HG02852 (cell line): ENCODE data around the gene MYO5B.

Experiments used
- ATAC-seq: cut with Tn5 transposase; IDR thresholded peaks from one replicate; pipeline ENCODE4 v1.9.1; 2021; ENCODE audit warnings: mild to moderate bottlenecking, moderate library complexity; ENCODE audit not compliant: unreplicated experiment

MYO5B gene

DNA sequence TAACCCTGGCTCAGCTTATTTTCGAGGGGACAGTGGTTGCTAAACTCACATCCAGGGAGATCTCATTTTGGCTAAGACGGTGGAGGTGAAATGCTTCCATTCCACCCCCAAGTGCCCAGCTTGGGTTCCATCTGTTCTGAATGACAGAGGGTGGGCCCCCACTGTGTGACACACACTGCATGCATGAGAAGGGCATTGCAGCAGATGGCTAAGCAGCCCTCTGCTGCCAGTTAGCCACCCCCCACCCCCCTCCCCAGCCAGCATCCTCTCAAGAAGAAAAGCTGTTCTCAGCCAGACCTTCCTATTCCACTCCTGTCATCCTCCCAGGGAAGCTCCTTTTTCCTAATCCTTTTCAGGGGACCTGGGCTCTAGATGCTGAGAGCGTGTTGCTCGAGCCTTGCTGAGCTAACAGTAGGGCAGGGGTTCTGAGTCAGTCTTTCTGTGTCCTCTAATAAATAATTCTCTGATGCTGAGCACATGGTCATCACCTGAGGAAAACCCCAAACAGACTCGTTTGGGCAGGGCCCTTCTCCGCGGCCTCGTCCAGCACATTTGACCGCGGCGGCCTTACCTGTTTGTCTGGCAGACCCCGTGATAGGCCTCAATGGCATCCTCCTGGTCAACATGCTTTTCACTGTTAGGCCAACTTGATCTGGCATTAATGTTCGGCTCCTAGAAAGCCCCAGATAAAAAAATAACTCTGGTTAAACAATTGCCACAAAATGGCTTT lies 332.1 kb downstream of the MYO5B start:
- no peak for ATAC-seq

DNA sequence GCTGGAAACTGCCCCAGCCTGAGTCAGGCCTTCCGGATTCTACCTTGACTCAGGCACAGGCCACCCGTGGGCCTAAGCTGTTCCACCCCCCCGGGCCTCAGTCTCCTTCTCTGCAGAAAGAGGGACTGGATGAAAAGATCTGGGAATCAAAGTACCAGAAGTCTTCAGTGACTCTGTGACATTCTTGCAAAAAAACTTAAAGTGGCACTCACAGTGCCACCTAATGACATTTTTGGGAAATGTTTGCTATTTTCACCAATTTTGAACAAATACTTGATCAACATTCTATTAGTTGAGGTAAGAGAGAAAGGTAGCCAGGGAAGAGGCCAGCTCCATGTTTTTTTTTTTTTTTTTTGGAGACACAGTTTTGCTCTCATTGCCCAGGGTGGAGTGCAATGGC lies 333.3 kb downstream of the MYO5B start:
- ATAC-seq: no peak

DNA sequence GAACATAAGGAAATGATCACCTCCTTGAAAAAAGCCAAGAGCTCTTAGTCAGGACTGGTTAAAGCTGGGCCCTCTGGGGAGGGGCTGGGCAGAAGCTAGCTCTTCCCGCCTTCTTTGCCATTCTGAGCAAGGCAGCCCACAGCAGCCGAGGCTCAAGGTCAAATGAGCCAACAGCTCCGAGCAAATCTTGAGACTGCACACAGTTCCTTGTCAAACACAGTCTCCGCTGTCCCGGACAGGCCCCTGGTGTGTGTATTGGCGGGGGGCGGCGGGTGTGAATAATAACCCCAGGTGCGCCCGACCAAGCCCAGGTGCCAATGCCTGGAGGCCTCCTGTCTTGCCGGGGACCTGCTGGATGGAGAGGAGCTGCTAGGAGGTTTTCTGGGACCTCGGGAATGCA lies 335.2 kb downstream of the MYO5B start:
- no peak for ATAC-seq

DNA sequence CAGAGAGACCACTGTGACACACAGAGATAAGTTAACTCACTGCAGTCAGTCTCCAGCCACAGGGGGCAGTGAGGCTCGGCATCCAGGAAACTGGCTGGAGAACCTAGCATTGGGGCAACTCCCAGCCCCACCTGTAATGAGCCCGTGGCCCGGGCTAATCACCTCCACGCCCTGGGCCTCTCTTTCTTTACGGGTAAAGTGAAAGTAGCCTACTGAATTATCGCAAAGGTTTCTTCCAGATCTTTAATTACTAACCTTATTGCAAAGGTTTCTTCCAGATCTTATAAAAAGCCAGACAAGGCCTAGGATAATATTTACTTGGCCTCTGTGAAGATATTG lies 336.0 kb downstream of the MYO5B start:
- no peak for ATAC-seq

DNA sequence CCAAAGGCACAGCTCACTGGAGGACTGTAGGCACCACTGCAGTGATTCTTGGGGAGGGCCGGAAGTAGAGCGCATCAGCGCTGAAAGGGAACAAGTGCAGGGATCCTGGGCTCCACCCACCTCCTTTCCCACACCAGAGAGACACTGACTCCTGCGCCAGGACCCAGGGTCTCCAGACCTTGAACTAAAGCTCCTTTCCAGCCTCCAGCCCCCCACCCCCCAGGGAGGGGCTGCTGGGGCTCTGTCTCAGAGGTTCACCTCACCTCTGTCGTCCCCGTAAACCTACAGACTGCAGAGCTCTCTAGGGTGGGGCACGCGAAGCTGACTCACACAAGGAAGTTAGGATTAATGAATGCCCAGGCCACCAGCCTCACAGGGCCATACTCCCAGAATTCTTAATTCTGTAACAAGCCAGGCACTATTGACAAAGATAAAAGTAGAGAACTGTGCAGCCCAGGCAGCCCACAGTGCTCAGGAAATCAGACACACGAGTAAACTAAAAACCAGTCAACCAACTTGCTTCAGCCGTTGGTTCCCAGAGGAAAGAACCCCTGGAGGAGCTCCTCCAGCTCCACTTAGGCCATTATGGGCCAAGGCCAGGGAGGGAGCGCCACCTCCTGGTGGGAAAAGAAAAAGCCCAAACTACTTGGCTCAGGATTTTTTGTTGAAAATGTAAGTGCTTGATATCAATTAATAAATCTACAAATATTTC lies 336.5 kb downstream of the MYO5B start:
- no peak for ATAC-seq

DNA sequence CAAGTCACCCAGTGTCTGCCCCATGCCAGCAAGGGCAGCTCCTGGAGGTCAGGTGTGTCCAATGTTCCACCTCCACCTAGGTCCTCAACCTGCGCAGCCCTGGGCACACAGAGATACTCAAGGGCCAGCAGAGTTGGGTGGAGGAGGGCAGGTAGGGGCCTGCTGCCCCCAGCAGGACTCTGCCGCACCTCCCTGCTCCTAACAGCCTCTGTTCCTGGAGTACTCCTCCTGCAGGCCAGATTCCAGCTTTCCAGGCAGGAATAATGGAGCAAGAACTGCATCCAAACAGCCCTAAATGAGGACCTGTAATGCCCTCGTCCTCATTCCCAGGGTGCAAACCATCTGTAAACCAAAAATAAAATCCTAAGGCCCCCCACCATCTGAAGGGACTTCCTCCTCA lies 337.2 kb downstream of the MYO5B start:
- no peak for ATAC-seq

- no peak for ATAC-seq
These were observed 338.5 kb downstream of the MYO5B start for GRCh38 chr18:49856496-49856895.

DNA sequence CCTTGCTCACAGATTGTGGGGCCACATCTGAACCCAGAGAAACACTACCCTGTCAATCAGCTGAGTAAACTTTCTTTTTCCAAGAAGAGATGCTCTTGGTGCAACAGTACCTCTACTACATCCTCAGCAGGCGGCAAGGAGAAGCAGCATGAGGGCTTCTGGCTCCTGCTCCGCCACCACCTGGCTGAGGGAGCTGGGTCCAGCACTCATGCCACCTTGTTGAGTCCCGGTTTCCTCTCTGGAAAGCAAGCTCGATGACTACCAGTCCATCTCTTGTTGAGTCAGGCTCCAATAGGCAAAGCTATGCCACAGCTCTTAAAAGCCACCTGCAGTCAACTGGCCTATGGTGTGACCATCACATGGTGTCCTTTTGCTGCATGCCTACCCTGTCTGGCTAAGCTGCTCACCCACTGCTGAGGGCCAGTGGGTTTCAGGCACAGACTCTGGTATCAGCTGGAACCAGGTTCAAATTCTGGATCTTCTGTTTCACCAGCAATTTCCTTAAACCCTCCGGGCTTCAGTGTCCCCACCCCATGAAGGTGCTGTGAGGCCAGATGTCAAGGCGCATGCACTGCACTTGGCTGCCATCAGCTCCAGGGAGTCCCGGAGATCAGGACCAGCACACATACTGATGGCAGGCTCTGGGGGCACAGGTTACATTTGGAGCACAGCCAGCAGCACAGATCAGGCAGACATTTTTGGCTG lies 339.1 kb downstream of the MYO5B start:
- ATAC-seq: no peak

DNA sequence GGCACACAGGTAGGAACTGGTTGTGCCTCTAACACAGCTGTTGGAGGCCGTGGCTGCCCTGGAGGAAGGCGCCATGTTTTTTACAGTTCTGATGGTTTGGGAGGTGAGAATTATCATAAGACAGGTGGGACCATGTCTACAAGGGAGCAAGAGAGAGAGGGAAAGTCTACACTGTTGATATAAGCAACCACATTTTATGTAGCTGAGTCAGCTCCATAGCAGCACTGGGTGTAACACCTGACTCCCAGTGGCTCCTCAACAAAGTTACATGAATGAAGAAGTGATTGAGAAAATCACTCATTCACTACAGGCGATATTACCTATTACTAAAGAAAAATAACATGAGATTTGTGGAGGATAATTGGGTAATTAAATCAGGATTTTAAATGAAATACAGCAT lies 340.3 kb downstream of the MYO5B start:
- ATAC-seq: no peak

GRCh38 chr18:49853436-49853835 lies 341.5 kb downstream of the MYO5B start:
- no peak for ATAC-seq

GRCh38 chr18:49853011-49853410 lies 341.9 kb downstream of the MYO5B start:
- no peak for ATAC-seq

DNA sequence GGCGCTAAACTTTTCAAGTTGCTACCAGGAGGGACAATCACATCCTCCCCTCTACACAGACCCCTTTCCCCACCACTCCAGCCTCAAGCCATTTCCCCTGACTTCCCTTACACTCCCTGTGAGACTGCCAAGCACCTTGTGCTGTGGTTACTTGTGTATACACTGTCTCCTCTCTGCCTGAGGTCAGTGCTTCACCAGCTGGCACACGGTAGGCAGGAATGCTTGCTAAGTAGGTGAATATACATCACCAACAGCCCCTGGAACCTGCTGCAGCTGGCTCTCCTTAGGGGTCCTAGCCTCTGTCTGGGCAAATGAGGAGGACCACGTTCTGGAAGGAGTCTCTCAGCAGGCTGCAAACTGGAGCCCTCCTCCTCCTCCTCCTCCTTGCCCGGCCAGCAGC lies 343.3 kb downstream of the MYO5B start:
- no peak for ATAC-seq

DNA sequence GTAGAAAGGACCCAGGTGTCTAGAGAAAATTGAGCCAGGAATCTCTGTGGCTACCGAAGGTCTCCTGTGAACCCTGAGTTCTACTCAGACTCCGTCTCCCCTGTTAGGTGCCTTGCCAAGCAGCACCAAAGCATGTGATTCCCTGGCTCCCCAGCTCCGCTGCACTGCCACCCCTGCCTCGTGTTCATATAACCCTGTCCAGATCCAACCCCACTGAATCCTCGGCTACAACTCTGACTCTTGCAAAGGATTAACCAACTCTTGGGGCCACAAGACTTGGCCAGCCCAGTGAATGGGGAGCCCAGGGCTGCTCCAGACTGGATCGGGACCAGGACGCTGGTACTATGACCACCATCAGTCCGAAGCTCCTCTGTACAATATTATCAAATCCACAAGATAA lies 344.3 kb downstream of the MYO5B start:
- ATAC-seq: no peak

- ATAC-seq: no peak
These were observed 345.4 kb downstream of the MYO5B start for GRCh38 chr18:49849331-49850217.

- ATAC-seq: no peak
These were observed 346.8 kb downstream of the MYO5B start for GRCh38 chr18:49848115-49848514.

GRCh38 chr18:49847524-49847923 lies 347.4 kb downstream of the MYO5B start:
- no peak for ATAC-seq

DNA sequence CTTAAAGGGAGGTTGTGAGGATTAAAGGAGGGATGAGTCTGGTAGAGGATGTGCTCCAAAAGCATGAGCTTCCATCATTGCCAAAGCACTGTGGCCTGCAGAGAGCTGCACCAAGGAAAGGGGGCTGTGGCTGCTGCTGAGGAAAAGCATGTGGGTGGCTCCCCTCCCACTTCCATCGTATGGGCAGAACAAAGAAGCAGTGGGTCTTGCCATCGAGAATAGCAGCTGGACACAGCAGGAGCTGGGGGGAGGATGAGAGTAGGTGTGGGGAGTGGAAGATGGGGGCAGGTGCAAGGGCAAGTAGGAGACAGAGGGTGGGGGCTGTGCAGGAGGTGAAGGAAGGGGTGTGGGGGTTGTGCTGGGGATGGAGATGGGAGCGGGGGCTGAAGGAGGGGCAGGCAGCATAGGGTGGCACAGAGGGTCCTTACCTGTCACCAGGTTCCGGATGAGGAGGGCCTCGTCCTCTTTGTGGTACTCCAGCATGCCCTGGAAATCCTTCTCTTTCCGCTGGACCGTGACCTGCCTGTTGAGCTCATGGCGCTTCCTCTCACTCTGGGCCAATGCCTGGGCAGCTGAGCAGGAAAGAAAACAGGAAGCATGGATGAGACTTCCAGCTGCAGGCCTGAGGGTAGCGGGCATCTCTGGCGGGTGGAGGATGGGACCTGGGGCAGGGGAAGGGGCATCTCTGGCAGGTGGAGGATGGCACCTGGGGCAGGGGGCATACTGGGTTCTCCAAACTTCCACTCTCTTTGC lies 348.1 kb downstream of the MYO5B start:
- ATAC-seq: no peak

DNA sequence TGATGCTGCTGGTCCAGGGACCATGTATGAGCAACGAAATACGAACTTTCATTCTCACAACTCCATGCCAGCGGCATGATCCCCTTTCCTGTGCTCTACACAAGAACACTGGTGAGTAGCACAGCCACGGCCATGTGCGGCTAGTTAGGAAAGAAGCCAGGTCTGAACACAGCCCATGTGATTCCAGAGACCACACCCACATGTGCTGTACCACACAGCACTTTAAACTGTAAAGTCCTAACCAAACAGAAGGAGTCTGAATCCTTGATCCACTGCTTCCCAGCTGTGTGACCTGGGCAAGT lies 348.6 kb downstream of the MYO5B start:
- ATAC-seq: no peak

DNA sequence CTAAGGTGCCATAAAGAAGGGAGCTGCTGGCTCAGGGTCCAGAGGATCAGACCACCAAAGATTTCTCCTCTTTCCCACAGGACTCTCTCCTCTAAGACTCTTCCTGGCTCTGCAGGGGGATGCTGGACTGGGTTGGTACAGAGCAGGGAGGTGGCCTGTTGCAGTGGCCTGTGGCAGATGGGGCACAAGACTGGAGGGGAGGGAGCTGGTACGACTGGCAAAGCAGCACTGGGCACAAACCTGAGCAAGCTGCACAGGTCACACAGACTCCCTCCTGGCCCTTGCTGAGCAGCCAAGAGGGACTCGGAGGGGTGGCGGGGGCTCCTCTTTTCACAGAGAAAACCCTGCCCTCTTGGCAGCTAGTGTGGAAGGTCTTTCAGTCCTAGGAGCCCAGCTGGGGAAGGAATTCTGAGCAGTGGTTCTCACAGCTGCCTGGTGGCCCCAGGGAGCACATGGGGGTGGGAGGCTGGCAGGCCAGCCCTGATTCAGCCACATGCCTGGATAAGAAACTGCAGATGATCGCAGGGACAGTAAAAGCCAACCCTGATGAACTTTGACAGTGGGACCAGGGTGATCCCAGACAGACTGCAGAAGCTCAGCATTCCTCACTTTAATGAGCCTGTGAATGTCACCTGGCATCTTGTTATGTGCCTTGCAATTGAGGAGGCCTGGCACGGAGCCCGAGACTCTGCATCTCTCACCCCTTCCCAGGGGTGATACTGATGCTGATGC lies 349.2 kb downstream of the MYO5B start:
- no peak for ATAC-seq

GRCh38 chr18:49844903-49845302 lies 350.0 kb downstream of the MYO5B start:
- ATAC-seq: no peak
